H9 (cell line): Measurements from ENCODE around the gene ITPK1. TPM values are rescaled to one million over a fixed set of nuclear protein-coding genes. Genes with fewer than 3 reads are reported as not detected.

Experiments used
- DNase-seq: peaks from one replicate; pipeline ENCODE4 v3.0.0-alpha.2; 2017
- H2AFZ ChIP-seq: one replicate; pipeline ENCODE4 v1.6.1; 2013; ENCODE audit warnings: mild to moderate bottlenecking, low read length, control low read depth, moderate library complexity
- H2AK5ac ChIP-seq: 2 replicates; pipeline ENCODE4 v1.6.1; 2013; ENCODE audit warnings: low read length, control low read depth, mixed read lengths; ENCODE audit not compliant: insufficient read length
- H2BK120ac ChIP-seq: one replicate; pipeline ENCODE4 v1.6.1; 2013; ENCODE audit warnings: low read depth, mild to moderate bottlenecking, low read length, control low read depth, inconsistent platforms; ENCODE audit not compliant: poor library complexity, severe bottlenecking
- H2BK12ac ChIP-seq: 2 replicates; pipeline ENCODE4 v1.6.1; 2013; ENCODE audit warnings: low read length, control low read depth, mixed read lengths, low read depth; ENCODE audit not compliant: insufficient read length
- H2BK15ac ChIP-seq: 2 replicates; pipeline ENCODE4 v1.6.1; 2013; ENCODE audit warnings: low read depth, low read length, control low read depth
- H2BK20ac ChIP-seq: one replicate; pipeline ENCODE4 v1.6.1; 2013; ENCODE audit warnings: low read depth, mild to moderate bottlenecking, low read length, control low read depth, inconsistent platforms; ENCODE audit not compliant: poor library complexity, severe bottlenecking
- H2BK5ac ChIP-seq: 2 replicates; pipeline ENCODE4 v1.6.1; 2013; ENCODE audit warnings: low read length, control low read depth, mixed read lengths; ENCODE audit not compliant: insufficient read length
- H3K14ac ChIP-seq: 2 replicates; pipeline ENCODE4 v1.6.1; 2013; ENCODE audit warnings: low read length, control low read depth; ENCODE audit not compliant: insufficient read depth
- H3K18ac ChIP-seq: 2 replicates; pipeline ENCODE4 v1.6.1; 2013; ENCODE audit warnings: low read depth, mild to moderate bottlenecking, mixed read lengths, low read length, control low read depth; ENCODE audit not compliant: insufficient read length
- H3K23ac ChIP-seq: 2 replicates; pipeline ENCODE4 v1.6.1; 2013; ENCODE audit warnings: low read length, control low read depth, mixed read lengths, low read depth; ENCODE audit not compliant: insufficient read length
- H3K23me2 ChIP-seq: 2 replicates; pipeline ENCODE4 v1.6.1; 2013; ENCODE audit warnings: low read depth, mild to moderate bottlenecking, mixed read lengths, low read length, control low read depth; ENCODE audit not compliant: insufficient read length, poor library complexity, severe bottlenecking
- H3K27ac ChIP-seq: 2 replicates; pipeline ENCODE4 v1.5.1; 2013; ENCODE audit warnings: low read length, control low read depth, mixed read lengths, low read depth; ENCODE audit not compliant: insufficient read length
- H3K27me3 ChIP-seq: 2 replicates; pipeline ENCODE4 v1.6.1; 2013; ENCODE audit warnings: low read length, control low read depth, inconsistent platforms; ENCODE audit not compliant: insufficient read depth
- H3K4ac ChIP-seq: 2 replicates; pipeline ENCODE4 v1.6.1; 2013; ENCODE audit warnings: low read depth, mild to moderate bottlenecking, control low read depth, inconsistent platforms, low read length, moderate library complexity
- H3K4me1 ChIP-seq: 2 replicates; pipeline ENCODE4 v1.6.1; 2013; ENCODE audit warnings: low read length, control low read depth, inconsistent platforms; ENCODE audit not compliant: insufficient read depth
- H3K4me2 ChIP-seq: 2 replicates; pipeline ENCODE4 v1.6.1; 2013; ENCODE audit warnings: low read length, control low read depth, mixed read lengths; ENCODE audit not compliant: insufficient read length, insufficient read depth
- H3K56ac ChIP-seq: 2 replicates; pipeline ENCODE4 v1.6.1; 2013; ENCODE audit warnings: low read depth, mild to moderate bottlenecking, mixed read lengths, low read length, control low read depth; ENCODE audit not compliant: insufficient read length
- H3K79me1 ChIP-seq: 2 replicates; pipeline ENCODE4 v1.6.1; 2013; ENCODE audit warnings: low read depth, mild to moderate bottlenecking, moderate library complexity, low read length, control low read depth, inconsistent platforms; ENCODE audit not compliant: insufficient read depth, poor library complexity, severe bottlenecking
- H3K79me2 ChIP-seq: 2 replicates; pipeline ENCODE4 v1.6.1; 2013; ENCODE audit warnings: low read length, control low read depth, inconsistent platforms; ENCODE audit not compliant: insufficient read depth
- H3K9ac ChIP-seq: 2 replicates; pipeline ENCODE4 v1.6.1; 2013; ENCODE audit warnings: low read length, control low read depth, mixed read lengths; ENCODE audit not compliant: insufficient read length; ENCODE audit errors: extremely low read depth
- H3K9me3 ChIP-seq: one replicate; pipeline ENCODE4 v1.6.1; 2013; ENCODE audit warnings: low read depth, low read length, inconsistent platforms; ENCODE audit not compliant: control insufficient read depth
- H3T11ph ChIP-seq: one replicate; pipeline ENCODE4 v1.6.1; 2013; ENCODE audit warnings: mild to moderate bottlenecking, low read length, control low read depth, inconsistent platforms
- H4K20me1 ChIP-seq: one replicate; pipeline ENCODE4 v1.6.1; 2013; ENCODE audit not compliant: control insufficient read depth, insufficient read length, insufficient read depth
- H4K5ac ChIP-seq: 2 replicates; pipeline ENCODE4 v1.6.1; 2013; ENCODE audit warnings: low read depth, mild to moderate bottlenecking, mixed read lengths, low read length, control low read depth; ENCODE audit not compliant: insufficient read length
- H4K8ac ChIP-seq: replicated peaks from 2 replicates; pipeline ENCODE4 v1.6.1; 2013; ENCODE audit warnings: low read length, control low read depth, mixed read lengths, low read depth; ENCODE audit not compliant: insufficient read length
- H4K91ac ChIP-seq: 2 replicates; pipeline ENCODE4 v1.6.1; 2013; ENCODE audit warnings: low read depth, mild to moderate bottlenecking, moderate library complexity, mixed read lengths, low read length, control low read depth; ENCODE audit not compliant: insufficient read length
- H3K27ac Mint-ChIP-seq, 3 experiments: 2 replicates in 2 of 3; 3 replicates in 1 of 3; pipeline ENCODE4 v1.8.0; 2020 to 2021; ENCODE audit warnings: mixed read lengths in 3 of 3, mild to moderate bottlenecking in 1 of 3, moderate library complexity in 1 of 3
- H3K27me3 Mint-ChIP-seq: 2 replicates; pipeline ENCODE4 v1.8.0; 2021; ENCODE audit warnings: low read depth, mild to moderate bottlenecking, moderate library complexity, mixed read lengths
- H3K36me3 Mint-ChIP-seq, 3 experiments: 2 replicates in 2 of 3; 3 replicates in 1 of 3; pipeline ENCODE4 v1.8.0; 2020 to 2021; ENCODE audit warnings: low read depth in 3 of 3, mixed read lengths in 3 of 3; ENCODE audit not compliant: insufficient read depth in 1 of 3
- H3K4me1 Mint-ChIP-seq, 2 experiments: 2 replicates each; pipeline ENCODE4 v1.8.0; 2020; ENCODE audit warnings: mixed read lengths in 2 of 2
- H3K4me3 Mint-ChIP-seq, 2 experiments: 2 replicates in 1 of 2; 3 replicates in 1 of 2; pipeline ENCODE4 v1.8.0; 2020 to 2021; ENCODE audit warnings: mild to moderate bottlenecking in 2 of 2, mixed read lengths in 2 of 2, moderate library complexity in 1 of 2
- H3K9me3 Mint-ChIP-seq, 2 experiments: 2 replicates in 1 of 2; 3 replicates in 1 of 2; pipeline ENCODE4 v1.8.0; 2020; ENCODE audit warnings: mild to moderate bottlenecking in 2 of 2, mixed read lengths in 2 of 2, moderate library complexity in 1 of 2
- CTCF ChIP-seq: fragments of 200-600 bp; sonication (generic); conservative IDR thresholded peaks from 3 replicates; pipeline ENCODE4 v1.8.0; 2021; ENCODE audit warnings: antibody characterized with exemption, mild to moderate bottlenecking
- WGBS: extraction: QIAGEN DNeasy Blood & Tissue Kit; methylation state at CpG from one replicate; pipeline ENCODE4 v1.1.7; 2013; ENCODE audit warnings: missing lambda C conversion rate, low lambda C conversion rate, mixed read lengths; ENCODE audit not compliant: insufficient read length; ENCODE audit errors: extremely low coverage; 5-methylcytosine and 5-hydroxymethylcytosine counted together
- total RNA-seq: library from RNA; stranded (reverse); gene quantifications from 2 replicates; pipeline ENCODE4 v1.2.1, GENCODE V29; 2021

Gene ITPK1
- total RNA-seq, 1 experiment from 2014 or later, result 92.7 TPM

- no peak for DNase-seq
- H4K5ac ChIP-seq, result no peak overlapping the region
- no peak overlapping the region for H3K4me2 ChIP-seq
- peaks cover 2 to 14% (median 8%) of the 10 kb centered on the region in 3 experiments; a peak in 5 of 7 replicates for H3K36me3 Mint-ChIP-seq
- H2BK20ac ChIP-seq, result no peak overlapping the region
- H3K23me2 ChIP-seq, result no peaks in the 10 kb centered on the region
- peak overlapping the region in 1 of 3 experiments; percentile 44; a peak in 2 of 7 replicates for H3K27ac Mint-ChIP-seq
- no peak overlapping the region for H3K23ac ChIP-seq
- no peak overlapping the region for H3K27ac ChIP-seq
- H3K4ac ChIP-seq, result no peak overlapping the region
- H3K9me3 Mint-ChIP-seq, result no peaks in the 10 kb centered on the region
- no peak overlapping the region for H2BK5ac ChIP-seq
- no peak overlapping the region for H2AK5ac ChIP-seq
- no peak for TF ChIP-seq CTCF
- H3K14ac ChIP-seq, result no peak overlapping the region; the same call in 1 of the 2 replicates
- H3K4me1 ChIP-seq, result no peaks in the 10 kb centered on the region; the same call in 1 of the 2 replicates
- no peaks in the 10 kb centered on the region for H4K20me1 ChIP-seq
- peaks cover 2% of the 10 kb centered on the region; the same call in 1 of the 2 replicates for H3K79me2 ChIP-seq
- H3K18ac ChIP-seq, result no peak overlapping the region
- no peak overlapping the region for H3K4me3 Mint-ChIP-seq
- no peak overlapping the region for H3T11ph ChIP-seq
- no peak overlapping the region for H2BK120ac ChIP-seq
- peaks cover 2% of the 10 kb centered on the region for H3K79me1 ChIP-seq
- H4K91ac ChIP-seq, result no peak overlapping the region
- H3K27me3 Mint-ChIP-seq, result peaks cover 3% of the 10 kb centered on the region; the same call in 1 of the 2 replicates
- no peak overlapping the region for H4K8ac ChIP-seq
- H3K9me3 ChIP-seq, result no peaks in the 10 kb centered on the region
- H3K56ac ChIP-seq, result no peak overlapping the region
- no peaks in the 10 kb centered on the region for H3K27me3 ChIP-seq
- no peak overlapping the region for H2AFZ ChIP-seq
- H3K4me1 Mint-ChIP-seq, result peaks cover 27 to 30% of the 10 kb centered on the region in 2 experiments
- no peak overlapping the region for H2BK12ac ChIP-seq
- WGBS, result no CpG with 5 or more reads among the region's 12 CpGs
- H2BK15ac ChIP-seq, result no peak overlapping the region
- H3K9ac ChIP-seq, result no peak overlapping the region
These were observed 42.9 kb downstream of the ITPK1 start for GRCh38 chr14:93072659-93073357.
